Trophoblast cell (in vitro differentiated cells and primary cell): ENCODE measurements around the gene TAF1.
"Not testable (repeated sequence)": the region's sequence is repeated elsewhere in the genome, so short reads cannot be mapped to it uniquely, and the experiment has no call there.

ENCODE experiments used
- DNase-seq, 2 donors: peaks; one replicate each; pipeline ENCODE4 v3.0.0-alpha.2; 2016
- H2AFZ ChIP-seq: 2 replicates; pipeline ENCODE4 v1.6.1; 2013; ENCODE audit warnings: low read length, moderate library complexity, mild to moderate bottlenecking; ENCODE audit not compliant: insufficient read depth, poor library complexity
- H2AK5ac ChIP-seq: 2 replicates; pipeline ENCODE4 v1.6.1; 2013; ENCODE audit warnings: mild to moderate bottlenecking, low read length
- H2BK120ac ChIP-seq: 2 replicates; pipeline ENCODE4 v1.6.1; 2013; ENCODE audit warnings: low read length, mild to moderate bottlenecking, moderate library complexity; ENCODE audit not compliant: insufficient read depth, poor library complexity
- H2BK12ac ChIP-seq: 2 replicates; pipeline ENCODE4 v1.6.1; 2013; ENCODE audit warnings: mild to moderate bottlenecking, low read length, moderate library complexity
- H2BK5ac ChIP-seq: 2 replicates; pipeline ENCODE4 v1.6.1; 2013; ENCODE audit warnings: low read length, low read depth, moderate library complexity, mild to moderate bottlenecking; ENCODE audit not compliant: poor library complexity
- H3K14ac ChIP-seq: 2 replicates; pipeline ENCODE4 v1.6.1; 2013; ENCODE audit warnings: mild to moderate bottlenecking, low read length
- H3K18ac ChIP-seq: 2 replicates; pipeline ENCODE4 v1.6.1; 2013; ENCODE audit warnings: mild to moderate bottlenecking, low read length
- H3K23ac ChIP-seq: 2 replicates; pipeline ENCODE4 v1.6.1; 2013; ENCODE audit warnings: low read length
- H3K27ac ChIP-seq: 2 replicates; pipeline ENCODE4 v1.5.1; 2013; ENCODE audit warnings: low read depth, mild to moderate bottlenecking, inconsistent platforms, low read length, moderate library complexity
- H3K27me3 ChIP-seq: 2 replicates; pipeline ENCODE4 v1.6.1; 2013; ENCODE audit warnings: inconsistent platforms, mild to moderate bottlenecking, low read length, moderate library complexity; ENCODE audit not compliant: insufficient read depth
- H3K36me3 ChIP-seq, 2 experiments: 1 replicate in 1 of 2; 2 replicates in 1 of 2; pipeline ENCODE4 v1.6.1; 2013; ENCODE audit warnings: low read length in 2 of 2, mild to moderate bottlenecking in 2 of 2, moderate library complexity in 1 of 2; ENCODE audit not compliant: insufficient read depth in 2 of 2, control insufficient read depth in 1 of 2
- H3K4ac ChIP-seq: 2 replicates; pipeline ENCODE4 v1.6.1; 2013; ENCODE audit warnings: low read depth, mild to moderate bottlenecking, low read length, moderate library complexity
- H3K4me1 ChIP-seq, 2 experiments: 1 replicate in 1 of 2; 2 replicates in 1 of 2; pipeline ENCODE4 v1.6.1; 2013; ENCODE audit warnings: low read length in 2 of 2, mild to moderate bottlenecking in 2 of 2, moderate library complexity in 1 of 2; ENCODE audit not compliant: insufficient read depth in 2 of 2, control insufficient read depth in 1 of 2
- H3K4me2 ChIP-seq: 2 replicates; pipeline ENCODE4 v1.6.1; 2013; ENCODE audit warnings: inconsistent platforms, mild to moderate bottlenecking, low read length, moderate library complexity
- H3K4me3 ChIP-seq: 2 replicates; pipeline ENCODE4 v1.5.1; 2013; ENCODE audit warnings: mild to moderate bottlenecking, low read depth, low read length, inconsistent platforms
- H3K79me1 ChIP-seq: one replicate; pipeline ENCODE4 v1.6.1; 2013; ENCODE audit warnings: low read length
- H3K79me2 ChIP-seq: 2 replicates; pipeline ENCODE4 v1.6.1; 2013; ENCODE audit warnings: low read length, mild to moderate bottlenecking; ENCODE audit not compliant: control insufficient read depth, insufficient read depth, poor library complexity
- H3K9ac ChIP-seq: 2 replicates; pipeline ENCODE4 v1.6.1; 2013; ENCODE audit warnings: mild to moderate bottlenecking, low read length
- H3K9me3 ChIP-seq: 2 replicates; pipeline ENCODE4 v1.6.1; 2013; ENCODE audit warnings: low read depth, mild to moderate bottlenecking, control low read depth, inconsistent platforms, low read length; ENCODE audit not compliant: insufficient read depth
- H4K12ac ChIP-seq: 2 replicates; pipeline ENCODE4 v1.6.1; 2013; ENCODE audit warnings: low read depth, mild to moderate bottlenecking, low read length, moderate library complexity
- H4K8ac ChIP-seq: 2 replicates; pipeline ENCODE4 v1.6.1; 2013; ENCODE audit warnings: low read depth, mild to moderate bottlenecking, low read length, moderate library complexity
- H4K91ac ChIP-seq: one replicate; pipeline ENCODE4 v1.6.1; 2013; ENCODE audit warnings: low read depth, mild to moderate bottlenecking, low read length, moderate library complexity
- WGBS: extraction: QIAGEN DNeasy Blood & Tissue Kit; methylation state at CpG from one replicate; pipeline ENCODE4 v1.1.7; 2013; ENCODE audit warnings: missing lambda C conversion rate; ENCODE audit not compliant: insufficient read length, insufficient coverage; ENCODE audit errors: extremely low coverage; 5-methylcytosine and 5-hydroxymethylcytosine counted together

TAF1 gene

DNA sequence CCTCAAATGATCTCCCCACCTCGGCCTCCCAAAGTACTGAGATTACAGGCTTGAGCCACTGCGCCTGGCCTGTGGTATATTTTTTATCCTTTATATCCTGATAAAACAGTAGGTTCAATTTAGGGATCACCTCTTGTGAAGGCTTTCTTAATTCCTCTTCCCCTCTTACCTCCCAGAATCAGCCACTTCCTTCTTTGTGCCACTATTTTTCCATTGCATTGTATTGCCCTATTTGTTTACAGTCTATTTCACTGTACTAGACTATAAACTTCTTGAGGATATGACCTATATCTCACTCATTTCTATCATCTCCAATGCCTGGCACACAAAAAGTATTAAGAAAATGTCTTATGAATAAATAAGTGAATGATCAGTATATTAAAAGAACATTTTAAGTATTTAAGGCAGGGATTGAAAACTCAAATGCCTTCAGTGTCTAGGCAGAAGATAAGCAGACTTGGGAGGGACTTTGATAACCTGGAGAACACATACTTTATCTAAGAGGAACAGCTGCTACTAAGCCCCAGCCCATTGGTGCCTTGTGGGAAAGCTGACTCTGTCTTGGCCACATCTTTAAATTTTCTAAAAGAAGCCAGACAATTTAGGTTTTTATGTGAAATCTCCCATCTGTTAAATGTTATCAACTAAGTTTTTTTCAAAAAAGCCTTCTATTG, 84.4 kb downstream of the TAF1 start:
- H3K27ac ChIP-seq, result no peak overlapping the region
- no peak overlapping the region for H2AK5ac ChIP-seq
- H4K12ac ChIP-seq, result no peak overlapping the region
- H3K4me3 ChIP-seq, result no peak overlapping the region
- no peak overlapping the region for H3K23ac ChIP-seq
- H3K4me2 ChIP-seq, result no peak overlapping the region
- no peak overlapping the region for H2AFZ ChIP-seq
- H2BK12ac ChIP-seq, result no peak overlapping the region
- H3K18ac ChIP-seq, result no peak overlapping the region
- H3K27me3 ChIP-seq, result no peaks in the 10 kb centered on the region
- no peak overlapping the region for H2BK120ac ChIP-seq
- H3K4ac ChIP-seq, result no peak overlapping the region
- H3K79me2 ChIP-seq, result no peaks in the 10 kb centered on the region
- H3K79me1 ChIP-seq, result no peaks in the 10 kb centered on the region
- no peaks in the 10 kb centered on the region for H3K9me3 ChIP-seq
- no peak overlapping the region for H3K14ac ChIP-seq
- peaks cover 4 to 5% of the 10 kb centered on the region in 2 experiments for H3K36me3 ChIP-seq
- H4K91ac ChIP-seq, result no peak overlapping the region
- WGBS, result no CpG with 5 or more reads among the region's 2 CpGs
- no peak overlapping the region for H3K9ac ChIP-seq
- DNase-seq, result no peak
- H2BK5ac ChIP-seq, result no peak overlapping the region
- no peaks in the 10 kb centered on the region for H3K4me1 ChIP-seq
- H4K8ac ChIP-seq, result no peak overlapping the region

DNA sequence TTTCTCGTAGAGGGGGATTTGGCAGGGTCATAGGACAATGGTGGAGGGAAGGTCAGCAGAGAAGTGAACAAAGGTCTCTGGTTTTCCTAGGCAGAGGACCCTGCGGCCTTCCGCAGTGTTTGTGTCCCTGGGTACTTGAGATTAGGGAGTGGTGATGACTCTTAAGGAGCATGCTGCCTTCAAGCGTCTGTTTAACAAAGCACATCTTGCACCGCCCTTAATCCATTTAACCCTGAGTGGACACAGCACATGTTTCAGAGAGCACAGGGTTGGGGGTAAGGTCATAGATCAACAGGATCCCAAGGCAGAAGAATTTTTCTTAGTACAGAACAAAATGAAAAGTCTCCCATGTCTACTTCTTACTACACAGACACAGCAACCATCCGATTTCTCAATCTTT, 85.4 kb downstream of the TAF1 start:
- not testable (repeated sequence) for H4K8ac ChIP-seq, H2BK12ac ChIP-seq, H3K79me2 ChIP-seq, H3K27me3 ChIP-seq, H3K4ac ChIP-seq, H3K4me2 ChIP-seq, H3K27ac ChIP-seq, H3K4me3 ChIP-seq, DNase-seq, H3K4me1 ChIP-seq, H3K9ac ChIP-seq, H3K9me3 ChIP-seq, H4K91ac ChIP-seq, H4K12ac ChIP-seq, H3K18ac ChIP-seq, H3K23ac ChIP-seq, H3K79me1 ChIP-seq, H3K36me3 ChIP-seq, H2AK5ac ChIP-seq, H2BK5ac ChIP-seq, H2AFZ ChIP-seq, H3K14ac ChIP-seq, H2BK120ac ChIP-seq
- WGBS, result no CpG with 5 or more reads among the region's 6 CpGs

DNA sequence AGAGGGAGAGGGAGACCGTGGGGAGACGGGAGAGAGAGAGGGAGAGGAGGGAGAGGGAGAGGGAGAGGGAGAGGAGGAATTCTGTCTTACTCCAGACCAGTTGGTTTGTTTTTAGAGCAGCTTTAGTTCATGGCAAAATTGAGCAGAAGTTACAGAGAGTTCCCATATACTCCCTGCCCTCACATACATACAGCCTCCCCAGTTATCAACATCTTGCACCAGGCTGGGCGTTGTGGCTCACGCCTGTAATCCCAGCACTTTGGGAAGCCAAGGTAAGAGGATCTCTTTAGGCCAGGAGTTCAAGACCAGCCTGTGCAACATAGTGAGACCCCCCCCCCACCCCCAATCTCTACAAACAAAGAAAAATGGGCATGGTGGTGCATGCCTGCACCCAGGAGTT, 86.9 kb downstream of the TAF1 start:
- Histone ChIP-seq H4K12ac (no peak overlapping the region), H3K4ac (no peak overlapping the region), H3K27me3 (no peaks in the 10 kb centered on the region), H4K91ac (no peak overlapping the region), H3K27ac (no peak overlapping the region), H3K4me3 (no peak overlapping the region), H3K4me1 (no peaks in the 10 kb centered on the region), H3K14ac (no peak overlapping the region), H3K9me3 (no peaks in the 10 kb centered on the region), H3K36me3 (peaks cover 8 to 10% of the 10 kb centered on the region in 2 experiments), H3K4me2 (no peak overlapping the region), H2BK5ac (no peak overlapping the region), H2AK5ac (no peak overlapping the region), H2BK120ac (no peak overlapping the region), H2AFZ (no peak overlapping the region), H3K79me2 (no peaks in the 10 kb centered on the region), H4K8ac (no peak overlapping the region), H3K23ac (no peak overlapping the region), H2BK12ac (no peak overlapping the region), H3K9ac (no peak overlapping the region), H3K79me1 (no peaks in the 10 kb centered on the region), H3K18ac (no peak overlapping the region)
- no CpG with 5 or more reads among the region's 4 CpGs for WGBS
- DNase-seq, result no peak

DNA sequence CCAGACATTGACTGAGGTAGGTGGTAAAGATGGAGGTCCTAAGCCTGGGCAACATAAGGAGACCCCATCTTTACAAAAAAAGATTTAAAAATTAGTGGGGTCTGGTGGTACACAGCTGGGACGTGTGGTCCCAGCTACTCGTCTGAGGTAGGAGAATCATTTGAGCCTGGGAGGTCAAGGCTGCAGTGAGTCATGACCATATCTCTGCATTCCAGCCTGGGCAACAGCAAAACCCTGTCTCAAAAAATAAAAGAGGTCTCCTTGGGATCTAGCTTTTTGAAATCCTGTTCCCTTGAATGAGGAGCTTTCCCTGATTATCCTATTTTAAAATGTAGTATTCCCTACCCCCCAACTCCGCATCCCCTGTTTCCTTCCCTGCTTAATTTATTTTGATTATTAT, 88.1 kb downstream of the TAF1 start:
- H2BK120ac ChIP-seq, result no peak overlapping the region
- H3K14ac ChIP-seq, result no peak overlapping the region
- no peak overlapping the region for H2BK5ac ChIP-seq
- H3K4ac ChIP-seq, result no peak overlapping the region
- no peak overlapping the region for H3K27ac ChIP-seq
- H3K4me2 ChIP-seq, result no peak overlapping the region
- no peak overlapping the region for H3K4me3 ChIP-seq
- no peak overlapping the region for H2AK5ac ChIP-seq
- no peak overlapping the region for H3K18ac ChIP-seq
- H4K8ac ChIP-seq, result no peak overlapping the region
- no peaks in the 10 kb centered on the region for H3K27me3 ChIP-seq
- no peak overlapping the region for H3K9ac ChIP-seq
- no peak overlapping the region for H2BK12ac ChIP-seq
- no peak for DNase-seq
- peaks cover 12 to 17% of the 10 kb centered on the region in 2 experiments for H3K36me3 ChIP-seq
- H3K79me2 ChIP-seq, result no peaks in the 10 kb centered on the region
- no peaks in the 10 kb centered on the region for H3K79me1 ChIP-seq
- no peak overlapping the region for H2AFZ ChIP-seq
- H3K23ac ChIP-seq, result no peak overlapping the region
- H3K4me1 ChIP-seq, result no peaks in the 10 kb centered on the region
- no CpG with 5 or more reads among the region's 3 CpGs for WGBS
- no peak overlapping the region for H4K12ac ChIP-seq
- H3K9me3 ChIP-seq, result no peaks in the 10 kb centered on the region
- no peak overlapping the region for H4K91ac ChIP-seq
